Transverse colon (tissue), 4 donors: ENCODE measurements around the gene RPTOR. TPM values are rescaled to one million over a fixed set of nuclear protein-coding genes. Genes with fewer than 3 reads are reported as not detected.

Experiments used
- DNase-seq: peaks from one replicate; pipeline ENCODE4 v3.0.0-alpha.2; 2019
- H3K27ac ChIP-seq, 4 donors: fragments of 200-600 bp; sonication (generic); 2 replicates each; pipeline ENCODE4 v1.5.1; 2016 to 2018; ENCODE audit warnings: inconsistent platforms in 4 of 4
- H3K27me3 ChIP-seq: fragments of 200-600 bp; sonication (generic); 2 replicates; pipeline ENCODE4 v1.5.1; 2017; ENCODE audit warnings: inconsistent platforms
- H3K36me3 ChIP-seq, 4 donors: fragments of 200-600 bp; sonication (generic); 2 replicates each; pipeline ENCODE4 v1.5.1; 2017 to 2019; ENCODE audit warnings: inconsistent platforms in 4 of 4
- H3K4me1 ChIP-seq, 4 donors: fragments of 200-600 bp; sonication (generic); 2 replicates each; pipeline ENCODE4 v1.5.1; 2017 to 2020; ENCODE audit warnings: inconsistent platforms in 4 of 4
- H3K4me3 ChIP-seq, 4 donors: fragments of 200-600 bp; sonication (generic); 1 replicate in 1 of 4; 2 replicates in 3 of 4; pipeline versions ENCODE4 v1.5.1 to v1.6.1; 2017 to 2019; ENCODE audit warnings: inconsistent platforms in 4 of 4
- H3K9me3 ChIP-seq, 2 donors: fragments of 200-600 bp; sonication (generic); 2 replicates each; pipeline ENCODE4 v1.5.1; 2017 to 2019; ENCODE audit warnings: inconsistent platforms in 2 of 2
- EP300 ChIP-seq: sonication (generic); formaldehyde crosslinking; IDR thresholded peaks from one replicate; pipeline ENCODE4 v1.6.1; 2017; ENCODE audit warnings: antibody characterized with exemption, low read depth
- POLR2A ChIP-seq: fragments of 450-650 bp; IDR thresholded peaks from one replicate; pipeline ENCODE4 v1.6.1; 2016; ENCODE audit warnings: antibody characterized with exemption, mild to moderate bottlenecking, moderate library complexity
- POLR2AphosphoS5 ChIP-seq, 3 donors: sonication (generic); formaldehyde crosslinking; IDR thresholded peaks; one replicate each; pipeline ENCODE4 v1.6.1; 2016; ENCODE audit warnings: antibody characterized with exemption in 3 of 3
- WGBS, 2 donors: methylation state at CpG; one replicate each; pipeline ENCODE4 v1.1.5; 2018; ENCODE audit warnings: low coverage in 1 of 2; 5-methylcytosine and 5-hydroxymethylcytosine counted together
- in situ Hi-C, 4 donors: fragments of 200-750 bp; cut with MboI; loops; one replicate each; pipeline versions ENCODE4 v1.15.0 to v1.15.1; 2017; ENCODE audit warnings: low sequenced_read_pairs in 3 of 4, low pct_ligation_motif_present in 1 of 4, low pct_unique_long_range_greater_than_20kb in 1 of 4
- intact Hi-C: fragments of 100-400 bp; cut with DNase I; formaldehyde crosslinking; loops from one replicate; pipeline ENCODE4 v1.15.1; 2023; ENCODE audit warnings: low total_unique reads
- total RNA-seq, 4 donors: library from RNA; depleted of rRNA; stranded (reverse); fragments of >200 nt; gene quantifications; one replicate each; pipeline ENCODE4 v1.1.0, GENCODE V29; 2016
- TF ChIP-seq, protein P1 (sequence below), 5 experiments: fragments of 200-600 bp in 3 of 5; fragments of 450-650 bp in 2 of 5; sonication (generic) in 3 of 5; IDR thresholded peaks; 1 replicate in 2 of 5; 2 replicates in 3 of 5; pipeline ENCODE4 v1.5.1; 2016 to 2017; ENCODE audit warnings: antibody characterized with exemption in 5 of 5, inconsistent platforms in 3 of 5, mild to moderate bottlenecking in 2 of 5, moderate library complexity in 1 of 5

Gene RPTOR
- total RNA-seq, 4 donors from 2014 or later: 28.9 to 79.3 (median 48.0) TPM

DNA sequence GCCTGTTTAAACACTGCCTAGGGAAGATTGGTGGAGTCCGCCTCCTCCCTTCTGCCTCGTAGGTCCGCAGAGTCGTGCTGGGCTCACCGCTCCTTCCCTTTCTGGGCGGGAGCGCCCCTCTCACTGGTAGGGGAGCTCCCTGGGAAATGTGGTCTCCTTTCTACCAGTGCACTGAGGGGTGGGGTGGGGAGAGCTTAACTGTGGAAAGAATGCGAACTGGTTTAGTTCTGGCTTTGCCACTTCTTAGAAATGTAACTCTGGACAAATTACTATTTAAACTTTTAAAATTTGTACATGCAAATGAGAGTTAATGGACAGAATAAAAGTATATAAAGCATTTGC is 105.7 kb downstream of the RPTOR start:
- in situ Hi-C loops: no loop called here
- intact Hi-C loops: no loop called here

DNA sequence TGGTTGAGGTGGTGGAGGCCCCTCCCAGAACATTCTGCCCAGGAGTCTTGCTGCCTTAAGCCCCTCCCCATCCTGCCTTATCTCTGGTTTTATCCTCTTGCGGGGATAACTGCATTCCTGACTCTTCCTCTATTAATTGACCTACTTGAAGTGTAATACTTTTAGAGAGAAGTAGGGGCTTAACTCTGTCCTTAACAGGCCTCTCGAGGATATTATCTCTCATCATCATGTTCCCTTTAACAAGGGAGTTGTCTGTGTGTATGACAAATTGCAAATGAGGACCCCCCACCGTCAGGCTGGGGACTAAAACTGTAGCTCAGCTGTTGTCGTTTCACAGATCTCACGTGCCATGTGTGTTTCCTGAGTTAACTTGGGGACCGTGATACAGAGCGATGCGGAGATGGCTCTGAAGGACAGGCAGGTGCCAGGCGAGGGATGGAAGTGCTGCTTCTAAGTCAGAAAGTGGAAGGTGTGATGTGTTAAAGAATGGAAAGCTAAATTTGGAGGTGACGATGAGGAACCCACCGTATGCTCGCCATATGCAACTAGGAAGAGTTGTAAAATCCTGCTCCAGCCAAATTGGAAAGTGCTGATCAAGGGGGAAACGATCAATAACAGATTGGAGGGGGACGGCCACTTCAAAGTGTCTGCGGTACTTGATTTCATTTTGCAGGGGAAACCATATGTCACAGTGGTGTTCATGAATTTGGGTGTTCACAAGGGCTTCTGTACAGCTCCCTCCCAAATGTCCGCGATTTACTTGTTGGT is 106.3 kb downstream of the RPTOR start:
- in situ Hi-C loops: no loop called here
- TF ChIP-seq POLR2A (no peak), EP300 (no peak), POLR2AphosphoS5 (IDR thresholded peaks at IDR 0.05) (no peak)
- TF ChIP-seq, protein P1, sequence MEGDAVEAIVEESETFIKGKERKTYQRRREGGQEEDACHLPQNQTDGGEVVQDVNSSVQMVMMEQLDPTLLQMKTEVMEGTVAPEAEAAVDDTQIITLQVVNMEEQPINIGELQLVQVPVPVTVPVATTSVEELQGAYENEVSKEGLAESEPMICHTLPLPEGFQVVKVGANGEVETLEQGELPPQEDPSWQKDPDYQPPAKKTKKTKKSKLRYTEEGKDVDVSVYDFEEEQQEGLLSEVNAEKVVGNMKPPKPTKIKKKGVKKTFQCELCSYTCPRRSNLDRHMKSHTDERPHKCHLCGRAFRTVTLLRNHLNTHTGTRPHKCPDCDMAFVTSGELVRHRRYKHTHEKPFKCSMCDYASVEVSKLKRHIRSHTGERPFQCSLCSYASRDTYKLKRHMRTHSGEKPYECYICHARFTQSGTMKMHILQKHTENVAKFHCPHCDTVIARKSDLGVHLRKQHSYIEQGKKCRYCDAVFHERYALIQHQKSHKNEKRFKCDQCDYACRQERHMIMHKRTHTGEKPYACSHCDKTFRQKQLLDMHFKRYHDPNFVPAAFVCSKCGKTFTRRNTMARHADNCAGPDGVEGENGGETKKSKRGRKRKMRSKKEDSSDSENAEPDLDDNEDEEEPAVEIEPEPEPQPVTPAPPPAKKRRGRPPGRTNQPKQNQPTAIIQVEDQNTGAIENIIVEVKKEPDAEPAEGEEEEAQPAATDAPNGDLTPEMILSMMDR (IDR thresholded peaks at IDR 0.05): no peak
- DNase-seq: no peak
- no peak overlapping the region for H3K27ac ChIP-seq
- H3K4me1 ChIP-seq: peaks cover 0 to 10% (median 0%) of the 10 kb centered on the region in 4 donors
- no peaks in the 10 kb centered on the region for H3K9me3 ChIP-seq
- H3K36me3 ChIP-seq: no peaks in the 10 kb centered on the region
- intact Hi-C loops: no loop called here
- 86 to 95% methylated on average over 1 to 17 of the region's 17 CpGs for WGBS, 2 donors
- no peak overlapping the region for H3K4me3 ChIP-seq
- no peaks in the 10 kb centered on the region for H3K27me3 ChIP-seq

More for the DNA sequence above, 105.7 kb downstream of the RPTOR start:
- peaks cover 0 to 10% (median 0%) of the 10 kb centered on the region in 4 donors for H3K4me1 ChIP-seq
- no peaks in the 10 kb centered on the region for H3K36me3 ChIP-seq
- DNase-seq: no peak
- no peaks in the 10 kb centered on the region for H3K9me3 ChIP-seq
- no peaks in the 10 kb centered on the region for H3K27me3 ChIP-seq
- H3K27ac ChIP-seq: no peak overlapping the region
- TF ChIP-seq EP300 (no peak), POLR2AphosphoS5 (IDR thresholded peaks at IDR 0.05) (no peak)
- TF ChIP-seq, protein P1 (IDR thresholded peaks at IDR 0.05): no peak
- no peak overlapping the region for H3K4me3 ChIP-seq
- WGBS, 2 donors: 99 to 100% methylated on average over 1 to 8 of the region's 8 CpGs

- WGBS, 2 donors: 87 to 100% methylated on average over 1 to 3 of the region's 3 CpGs
- Histone ChIP-seq H3K36me3 (no peaks in the 10 kb centered on the region), H3K9me3 (peaks cover 0 to 6% of the 10 kb centered on the region in 2 donors), H3K4me1 (peaks cover 0 to 10% (median 0%) of the 10 kb centered on the region in 4 donors), H3K27me3 (no peaks in the 10 kb centered on the region), H3K27ac (no peak overlapping the region), H3K4me3 (no peak overlapping the region)
- TF ChIP-seq POLR2AphosphoS5 (IDR thresholded peaks at IDR 0.05) (no peak), EP300 (no peak), POLR2A (no peak)
- TF ChIP-seq, protein P1 (IDR thresholded peaks at IDR 0.05): no peak
- DNase-seq: no peak
- in situ Hi-C loops (no loop called here), intact Hi-C loops (no loop called here)
Measured at GRCh38 chr17:80652756-80653330, 108.2 kb downstream of the RPTOR start.

- H3K9me3 ChIP-seq: peaks cover 0 to 6% of the 10 kb centered on the region in 2 donors
- intact Hi-C loops (no loop called here), in situ Hi-C loops (no loop called here)
- WGBS, 2 donors: 69% methylated on average over 6 of the region's 6 CpGs; no CpG with 5 or more reads in 1 of the 2 donors
- H3K4me1 ChIP-seq: peaks cover 0 to 10% (median 0%) of the 10 kb centered on the region in 4 donors
- peak; percentile 20 for DNase-seq
- TF ChIP-seq, protein P1 (IDR thresholded peaks at IDR 0.05): no peak
- no peak for TF ChIP-seq POLR2A
- no peaks in the 10 kb centered on the region for H3K27me3 ChIP-seq
- no peak overlapping the region for H3K4me3 ChIP-seq
- no peak overlapping the region for H3K27ac ChIP-seq
- H3K36me3 ChIP-seq: no peaks in the 10 kb centered on the region
Measured at GRCh38 chr17:80653856-80654255, 109.2 kb downstream of the RPTOR start.
